HG03108 (cell line): ENCODE data around the gene GPER1.
"Not testable (repeated sequence)": the region's sequence is repeated elsewhere in the genome, so short reads cannot be mapped to it uniquely, and the experiment has no call there.

Experiments
- ATAC-seq: cut with Tn5 transposase; IDR thresholded peaks from one replicate; pipeline ENCODE4 v1.9.1; 2021; ENCODE audit warnings: moderate library complexity; ENCODE audit not compliant: unreplicated experiment

Gene GPER1

GRCh38 chr7:1140476-1141104 is 52.7 kb downstream of the GPER1 start:
- ATAC-seq, result no peak

GRCh38 chr7:1141651-1142050 is 53.7 kb downstream of the GPER1 start:
- ATAC-seq, result no peak

DNA sequence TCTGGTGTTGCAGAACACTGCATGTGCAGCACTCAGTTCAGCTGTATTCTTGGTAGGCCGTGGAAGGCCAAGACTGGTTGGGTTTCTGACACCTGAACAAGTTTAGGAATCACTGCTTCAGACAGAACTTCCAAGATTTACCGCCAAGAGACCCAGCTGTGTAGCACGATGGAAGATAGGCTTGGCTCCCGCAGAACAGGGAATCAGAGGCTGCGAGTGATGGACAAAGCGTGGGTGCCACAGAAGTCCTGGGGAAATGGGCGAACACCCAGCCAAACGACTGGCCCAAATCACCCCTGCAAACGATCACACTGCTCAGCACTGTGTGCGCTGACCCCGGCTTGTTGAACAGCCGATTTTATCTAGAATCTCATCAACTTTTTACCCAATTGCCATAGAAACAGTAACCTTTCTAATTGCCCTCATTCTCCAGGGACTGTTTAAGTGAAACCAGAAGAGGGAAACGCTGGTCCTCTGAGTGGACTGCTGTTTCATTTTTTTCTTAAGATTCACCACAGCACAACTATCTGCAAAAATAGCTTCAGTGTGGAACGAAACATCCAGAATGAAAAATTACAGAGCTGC is 54.2 kb downstream of the GPER1 start:
- ATAC-seq, result no peak

DNA sequence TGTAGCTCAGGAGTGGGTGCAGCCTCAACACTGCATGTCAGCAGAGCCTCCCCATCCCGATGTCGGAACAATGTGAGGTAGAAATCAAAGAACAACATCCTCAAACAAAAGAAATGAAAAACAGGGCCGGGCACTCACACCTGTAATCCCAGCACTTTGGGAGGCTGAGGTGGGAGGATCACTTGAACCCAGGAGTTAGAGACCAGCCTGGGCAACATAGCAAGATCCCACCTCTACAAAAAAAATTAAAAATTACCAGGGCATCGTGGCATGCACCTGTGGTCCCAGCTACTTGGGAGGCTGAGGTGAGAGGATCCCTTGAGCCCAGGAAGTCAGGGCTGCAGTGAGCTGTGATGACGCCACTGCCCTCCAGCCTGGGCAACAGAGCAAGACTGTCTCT is 55.1 kb downstream of the GPER1 start:
- ATAC-seq, result not testable (repeated sequence)
